ENCODE results near the gene ASF1A.
"Not testable (repeated sequence)": the region's sequence is repeated elsewhere in the genome, so short reads cannot be mapped to it uniquely, and the experiment has no call there.

ASF1A gene

GRCh38 chr6:118893807-118894424 lies at the start of gene ASF1A:
Gene ASF1A (plus strand): TSS chr6:118894152. CDS start chr6:118894414, 262 bp downstream.
- DNase-seq (ENCODE audit: low read depth, low spot score): peak; percentile 88

GRCh38 chr6:118844915-118845314 lies 49.0 kb upstream of the ASF1A start:
- no peak for DNase-seq (ENCODE audit: low read depth, low spot score)
- H3K27ac ChIP-seq: no peak overlapping the region

More at GRCh38 chr6:118893807-118894424, at the start of gene ASF1A:
- H3K27ac ChIP-seq: peak within 1 kb of the TSS; percentile 92

GRCh38 chr6:118853408-118853807 lies 40.5 kb upstream of the ASF1A start:
- no peak for DNase-seq (ENCODE audit: low read depth, low spot score)
- H3K27ac ChIP-seq: no peak overlapping the region

- no peak for DNase-seq (ENCODE audit: low read depth, low spot score)
- H3K27ac ChIP-seq: no peak overlapping the region
These were observed 37.7 kb upstream of the ASF1A start for GRCh38 chr6:118856301-118856700.

- DNase-seq (ENCODE audit: low read depth, low spot score): no peak
- H3K27ac ChIP-seq: no peak overlapping the region
These were observed 34.4 kb upstream of the ASF1A start for GRCh38 chr6:118859517-118860064.

- no peak overlapping the region for H3K27ac ChIP-seq
- no peak for DNase-seq (ENCODE audit: low read depth, low spot score)
These were observed 33.6 kb upstream of the ASF1A start for GRCh38 chr6:118860363-118860762.

GRCh38 chr6:118860880-118861279 lies 33.1 kb upstream of the ASF1A start:
- DNase-seq (ENCODE audit: low read depth, low spot score): no peak
- no peak overlapping the region for H3K27ac ChIP-seq

- DNase-seq (ENCODE audit: low read depth, low spot score): no peak
These were observed 31.5 kb upstream of the ASF1A start for GRCh38 chr6:118862443-118862842.

GRCh38 chr6:118864341-118865099 lies 29.4 kb upstream of the ASF1A start:
- DNase-seq (ENCODE audit: low read depth, low spot score): no peak
- no peak overlapping the region for H3K27ac ChIP-seq

More at GRCh38 chr6:118862443-118862842, 31.5 kb upstream of the ASF1A start:
- H3K27ac ChIP-seq: no peak overlapping the region

GRCh38 chr6:118865100-118865391 lies 28.9 kb upstream of the ASF1A start:
- no peak overlapping the region for H3K27ac ChIP-seq

GRCh38 chr6:118867181-118867580 lies 26.8 kb upstream of the ASF1A start:
- H3K27ac ChIP-seq: no peak overlapping the region
- peak; percentile 20 for DNase-seq (ENCODE audit: low read depth, low spot score)

More at GRCh38 chr6:118865100-118865391, 28.9 kb upstream of the ASF1A start:
- DNase-seq (ENCODE audit: low read depth, low spot score): no peak

- H3K27ac ChIP-seq; DNase-seq (ENCODE audit: low read depth, low spot score): not testable (repeated sequence)
These were observed 25.1 kb upstream of the ASF1A start for GRCh38 chr6:118868901-118869300.

GRCh38 chr6:118869350-118869749 lies 24.6 kb upstream of the ASF1A start:
- DNase-seq (ENCODE audit: low read depth, low spot score): no peak
- H3K27ac ChIP-seq: no peak overlapping the region

GRCh38 chr6:118869894-118870589 lies 23.9 kb upstream of the ASF1A start:
- no peak overlapping the region for H3K27ac ChIP-seq

GRCh38 chr6:118871331-118871730 lies 22.6 kb upstream of the ASF1A start:
- H3K27ac ChIP-seq: no peak overlapping the region
- no peak for DNase-seq (ENCODE audit: low read depth, low spot score)

More at GRCh38 chr6:118869894-118870589, 23.9 kb upstream of the ASF1A start:
- no peak for DNase-seq (ENCODE audit: low read depth, low spot score)

- DNase-seq (ENCODE audit: low read depth, low spot score): no peak
- no peak overlapping the region for H3K27ac ChIP-seq
These were observed 21.6 kb upstream of the ASF1A start for GRCh38 chr6:118872318-118872717.

- no peak for DNase-seq (ENCODE audit: low read depth, low spot score)
- H3K27ac ChIP-seq: no peak overlapping the region
These were observed 21.2 kb upstream of the ASF1A start for GRCh38 chr6:118872726-118873125.

GRCh38 chr6:118873239-118873638 lies 20.7 kb upstream of the ASF1A start:
- H3K27ac ChIP-seq: no peak overlapping the region
- no peak for DNase-seq (ENCODE audit: low read depth, low spot score)

- DNase-seq (ENCODE audit: low read depth, low spot score): no peak
- H3K27ac ChIP-seq: no peak overlapping the region
These were observed 18.3 kb upstream of the ASF1A start for GRCh38 chr6:118875672-118876071.

- H3K27ac ChIP-seq: peak overlapping the region; percentile 25
- DNase-seq (ENCODE audit: low read depth, low spot score): no peak
These were observed 17.8 kb upstream of the ASF1A start for GRCh38 chr6:118876198-118876597.

GRCh38 chr6:118876814-118877213 lies 17.1 kb upstream of the ASF1A start:
- DNase-seq (ENCODE audit: low read depth, low spot score): no peak
- H3K27ac ChIP-seq: peak overlapping the region; percentile 25

Measured in epithelial cell of prostate (primary cell).